NCI-H1092 treated with DMSO at 0.1 percent for 48 hours (cell line): ENCODE data around the gene TMEM144.

ENCODE experiments used
- DNase-seq: peaks from one replicate; lab custom pipeline; 2025; lab: John Stamatoyannopoulos, UW

TMEM144 gene

DNA sequence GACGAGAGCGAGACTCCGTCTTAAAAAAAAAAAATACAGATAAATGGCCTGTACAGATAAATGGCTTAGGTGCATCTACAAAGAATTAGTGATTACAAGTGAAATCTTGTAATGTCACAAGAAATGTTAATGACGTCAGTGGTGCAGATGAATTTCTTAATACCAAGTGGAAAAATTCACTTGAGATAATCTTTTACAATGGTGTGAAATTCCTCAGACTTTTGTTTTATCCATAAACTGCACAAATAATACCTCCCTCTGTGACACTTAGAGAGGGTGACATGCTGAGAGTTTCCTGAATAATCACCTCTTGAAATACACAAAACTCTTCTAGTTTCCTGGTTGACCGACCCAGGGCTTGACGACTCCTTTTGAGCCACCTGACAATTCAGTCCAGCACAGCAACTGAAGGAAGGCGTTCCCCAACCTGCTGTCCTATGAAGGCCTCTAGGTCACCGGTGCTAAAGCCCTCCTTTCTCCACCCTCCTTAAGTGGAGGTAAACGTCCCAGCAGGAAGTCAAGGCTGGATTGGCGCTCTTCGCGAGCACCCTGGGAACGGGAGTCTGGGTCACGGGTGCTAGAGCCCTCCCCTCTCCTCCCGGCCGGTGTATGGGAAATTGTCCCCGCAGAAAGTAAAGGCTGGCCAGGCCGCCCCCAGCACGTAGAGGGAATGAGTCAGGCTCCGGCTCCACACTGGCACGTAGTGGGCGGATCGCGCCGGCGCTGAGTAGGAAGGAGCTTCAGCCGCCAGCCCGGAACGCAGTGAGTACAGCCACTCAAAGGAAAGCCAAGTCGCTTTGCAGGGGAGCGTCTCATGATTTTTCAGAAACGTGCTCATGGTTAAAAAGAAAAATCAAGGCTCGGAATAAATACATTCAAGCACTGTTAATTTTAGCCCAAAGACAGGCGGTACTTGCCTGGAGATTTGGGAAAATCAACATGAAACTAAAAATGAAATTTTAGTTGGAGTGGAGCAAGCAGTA lies at the start of gene TMEM144:
Gene TMEM144 (plus strand): TSS at position 662 of the 983 bp plus-strand sequence. CDS start 2,182 bp downstream, outside the sequence.
- no peak for DNase-seq

DNA sequence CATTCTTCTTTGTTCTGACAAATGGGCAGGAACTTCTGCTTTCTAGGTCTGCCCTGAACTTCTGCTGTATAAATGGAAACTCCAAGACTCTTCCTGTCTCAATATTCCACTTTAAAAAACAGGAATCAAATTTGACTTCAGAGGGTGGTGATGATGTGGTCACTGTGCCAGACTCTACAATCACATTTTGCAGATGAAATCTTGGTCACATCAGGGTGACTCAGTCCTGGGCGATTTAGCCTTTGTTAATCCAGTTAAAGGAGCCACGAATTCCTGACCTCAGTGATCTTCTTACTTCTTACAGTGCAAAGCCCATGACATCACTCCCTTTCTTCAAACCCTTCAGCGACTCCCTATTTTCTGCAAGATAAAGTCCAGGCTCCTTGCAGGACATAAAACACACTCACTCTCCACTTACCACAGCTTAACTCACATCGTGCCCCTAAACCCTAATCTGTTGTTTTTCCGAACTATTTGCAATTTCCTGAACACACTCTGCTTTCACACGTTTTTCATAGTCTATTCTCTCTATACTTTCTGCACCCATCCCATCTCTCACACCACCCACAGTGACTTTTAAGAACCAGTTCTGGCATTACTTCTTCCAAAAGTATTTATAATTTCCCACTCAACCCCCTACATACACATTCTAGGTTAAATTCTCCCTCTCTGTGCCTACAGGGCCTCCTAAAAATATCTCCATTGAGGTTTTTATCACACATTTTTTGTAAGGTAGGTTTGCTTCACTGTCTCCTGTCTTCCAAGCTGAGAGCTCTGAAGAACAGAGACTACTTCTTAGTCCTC lies 48.5 kb upstream of the TMEM144 start:
- DNase-seq, result no peak

DNA sequence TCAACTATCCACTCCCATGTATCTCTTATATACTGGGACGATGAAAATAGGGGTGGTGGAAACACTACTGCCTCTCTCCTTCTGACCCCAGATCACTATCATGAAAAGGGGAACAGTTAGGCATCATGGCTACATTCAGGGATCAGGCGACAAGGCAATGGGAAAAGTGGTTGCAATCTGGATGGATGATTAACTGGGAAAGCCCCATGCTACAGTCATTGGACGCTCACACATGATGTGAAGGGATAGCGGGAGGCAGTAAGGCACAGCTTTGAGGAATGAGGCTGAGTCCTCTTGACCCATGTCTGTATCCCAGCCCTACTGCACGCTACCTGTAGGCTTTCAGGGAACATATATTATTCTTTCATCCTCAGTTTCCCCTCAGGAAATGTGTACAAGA lies 47.7 kb upstream of the TMEM144 start:
- DNase-seq, result no peak

DNA sequence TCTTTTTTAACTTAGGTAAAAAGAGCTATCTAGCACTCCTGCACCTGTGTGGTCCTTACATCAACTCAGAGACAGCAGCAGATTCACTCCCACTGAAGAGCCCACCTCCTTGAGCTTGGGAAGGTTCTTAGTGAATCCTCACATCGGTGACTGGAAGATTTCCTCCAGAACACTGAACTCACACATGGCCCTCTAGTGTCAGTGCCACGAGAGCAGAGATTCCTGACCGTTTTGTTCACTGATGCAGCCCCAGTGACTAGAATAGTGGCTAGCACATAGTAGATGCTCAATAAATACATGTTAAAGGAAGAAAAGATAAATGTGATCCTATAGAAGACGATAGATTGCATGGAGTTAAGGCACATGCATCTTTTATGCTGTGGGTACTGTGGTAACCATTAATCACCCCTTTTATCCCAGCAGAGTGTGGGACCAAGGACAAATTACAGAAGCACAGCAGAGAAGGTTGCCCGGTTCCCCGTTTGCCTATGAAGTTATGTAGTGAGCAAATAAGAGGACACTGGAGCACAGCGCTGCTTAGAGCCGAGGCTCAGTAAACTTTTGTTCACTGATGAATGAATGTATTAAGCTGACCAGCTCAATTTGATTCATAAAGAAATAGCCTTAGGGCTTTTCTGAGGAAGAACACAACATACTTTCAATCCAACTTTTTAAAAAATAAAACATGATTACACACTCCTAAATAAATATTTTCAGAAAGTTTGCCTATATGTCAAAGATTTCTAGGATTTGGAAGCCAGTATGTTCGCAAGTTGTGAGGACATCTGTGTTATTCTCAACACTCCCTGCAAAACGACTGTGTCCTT lies 46.1 kb upstream of the TMEM144 start:
- no peak for DNase-seq

DNA sequence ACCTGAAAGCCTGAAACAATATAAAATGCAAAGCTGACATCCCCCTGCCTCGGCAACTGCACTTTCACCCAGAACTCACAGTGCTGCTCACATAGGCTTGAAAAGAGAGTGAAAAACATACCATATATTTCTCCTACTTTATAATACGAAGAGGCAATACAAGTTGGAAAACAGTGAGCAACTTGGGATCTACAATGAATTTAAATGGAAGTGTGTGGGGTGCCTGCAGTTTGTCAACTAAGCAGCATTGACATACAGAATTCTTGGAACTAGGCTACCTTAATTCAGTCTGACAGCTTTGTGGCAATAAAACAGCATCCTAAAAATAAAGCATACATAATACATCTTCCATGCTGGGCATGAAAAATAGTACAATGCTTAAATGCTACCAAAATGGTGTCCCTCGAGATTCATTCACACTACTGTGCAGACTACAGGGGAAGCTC lies 45.5 kb upstream of the TMEM144 start:
- no peak for DNase-seq

DNA sequence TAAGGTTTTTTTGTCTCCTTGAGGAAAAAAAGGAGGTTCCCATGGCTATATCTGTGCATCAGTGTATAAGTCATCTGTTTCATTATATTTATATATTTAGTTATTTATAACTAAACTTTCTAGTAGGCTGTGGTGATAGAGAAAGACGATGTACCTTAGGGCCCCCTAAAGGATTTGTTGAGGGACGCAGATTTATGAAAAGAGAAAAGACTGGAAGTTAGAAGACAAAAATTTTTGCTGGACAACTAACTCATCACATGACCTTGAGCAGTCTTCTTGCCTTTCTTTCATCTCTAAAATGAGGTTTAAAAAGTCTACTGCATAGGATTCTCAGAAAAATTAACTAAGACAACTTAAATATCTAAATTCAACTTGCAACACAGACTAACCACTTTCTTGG lies 43.6 kb upstream of the TMEM144 start:
- no peak for DNase-seq

DNA sequence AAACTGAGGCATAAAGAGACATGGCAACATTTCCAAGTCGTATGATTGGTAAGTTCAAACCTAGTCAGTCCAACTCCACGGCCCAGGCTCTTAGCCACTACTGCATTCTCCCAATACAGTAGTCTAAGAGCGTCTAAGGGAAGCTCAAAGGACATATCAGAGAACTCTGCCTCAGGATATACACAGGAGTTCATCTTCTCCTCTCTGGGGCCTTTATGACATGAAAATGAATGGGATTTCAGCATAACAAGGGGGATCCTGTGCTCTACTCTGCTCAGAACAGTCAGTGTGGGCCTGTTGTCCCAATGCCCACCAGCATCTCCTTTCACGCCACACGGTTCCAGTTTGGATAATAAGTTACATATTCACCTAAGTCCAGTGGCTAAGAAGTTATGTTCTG lies 41.7 kb upstream of the TMEM144 start:
- no peak for DNase-seq

DNA sequence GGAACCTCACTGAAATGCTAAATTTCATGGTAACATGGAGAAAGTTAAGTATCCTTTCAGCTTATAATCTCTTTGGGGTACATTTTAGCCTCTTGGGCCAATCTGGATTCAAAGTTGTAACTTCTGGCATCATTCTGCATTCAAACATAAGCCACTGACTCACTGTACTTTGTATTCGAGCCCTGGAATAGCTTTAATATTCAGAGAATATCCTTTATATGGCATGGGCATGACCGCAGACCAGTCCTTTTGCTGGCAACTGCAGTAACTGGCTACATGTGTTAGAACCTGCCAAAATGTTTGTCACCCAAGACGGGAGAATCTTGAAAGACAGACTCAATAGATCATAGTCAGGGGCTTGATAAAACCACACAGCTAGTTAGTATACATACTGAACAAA lies 40.8 kb upstream of the TMEM144 start:
- no peak for DNase-seq

DNA sequence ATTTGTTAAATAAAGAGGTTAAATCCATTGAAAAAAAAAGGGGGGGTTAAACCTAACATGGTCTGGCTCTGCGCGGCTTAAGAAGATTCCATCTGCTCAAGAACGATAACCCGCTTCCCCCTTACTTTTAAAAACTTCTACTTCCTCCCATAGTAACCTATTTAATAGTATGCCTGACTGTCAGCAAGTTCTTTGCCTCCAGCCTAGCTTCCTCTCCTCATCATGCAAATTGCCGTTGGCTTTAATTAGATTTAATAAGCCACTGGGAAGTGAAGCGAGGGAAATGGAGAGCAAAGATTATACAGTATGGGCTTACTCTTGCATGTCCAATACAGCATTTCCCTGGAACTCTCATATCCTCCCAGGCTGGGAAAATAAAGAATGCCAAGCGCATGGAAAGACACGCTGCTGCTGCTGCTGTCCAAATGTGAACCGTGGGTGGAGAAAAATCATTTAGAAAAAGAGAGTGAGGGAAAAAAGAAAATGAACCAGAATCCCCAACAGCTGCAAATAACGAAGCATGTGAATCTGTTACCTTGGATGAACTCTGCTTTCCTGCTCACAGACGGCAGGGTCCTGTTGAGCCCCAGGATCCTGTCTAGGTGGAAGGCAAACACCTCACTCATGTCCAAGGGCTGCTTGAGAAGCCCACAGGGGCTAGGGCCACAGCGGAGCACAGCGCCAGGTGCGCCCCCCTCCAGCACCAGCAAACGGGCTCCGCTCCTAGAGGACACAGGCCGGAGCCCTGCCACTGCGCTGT lies 40.2 kb upstream of the TMEM144 start:
- no peak for DNase-seq

DNA sequence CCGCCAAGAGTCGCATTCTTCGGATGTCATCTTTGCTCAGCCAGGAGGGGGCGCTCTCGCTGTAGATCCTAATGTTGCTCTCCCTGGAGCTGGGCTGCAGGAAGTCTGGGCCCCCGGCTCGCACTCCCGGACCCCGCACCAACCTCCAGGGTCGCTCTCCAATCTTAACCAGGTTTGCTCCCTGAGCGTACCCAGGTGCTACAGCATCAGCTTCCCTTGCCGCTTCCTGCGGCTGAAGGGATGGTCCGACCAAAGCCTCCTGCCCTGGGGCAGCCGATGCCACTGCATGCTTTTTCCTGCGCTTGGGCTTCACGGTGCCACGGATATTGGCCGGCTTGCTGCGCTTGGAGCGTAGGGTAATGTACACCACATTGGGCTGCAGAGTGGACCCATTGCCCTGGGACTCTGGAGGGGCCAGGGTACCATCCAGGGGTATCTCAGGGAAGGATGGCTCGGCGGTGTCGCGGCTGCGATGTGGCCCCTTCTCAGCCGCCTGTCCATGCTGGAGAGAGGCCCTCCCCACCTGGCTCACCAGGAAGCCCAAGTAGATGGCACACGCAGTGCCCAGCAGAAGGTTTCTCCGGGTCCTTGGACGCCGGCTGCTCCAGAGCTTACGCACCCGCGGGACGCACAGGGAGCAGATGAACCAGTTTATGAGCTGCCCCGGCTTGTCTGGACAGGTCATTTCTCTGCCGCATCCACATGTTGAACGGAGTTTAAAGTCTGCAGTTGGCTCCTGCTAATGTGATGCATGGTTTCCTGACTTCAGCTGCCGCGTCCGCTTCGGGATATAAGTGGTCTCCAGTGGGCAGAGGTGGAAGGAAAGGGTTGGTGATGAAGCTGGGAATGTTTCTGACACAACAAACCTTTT lies 39.4 kb upstream of the TMEM144 start:
- DNase-seq, result no peak

DNA sequence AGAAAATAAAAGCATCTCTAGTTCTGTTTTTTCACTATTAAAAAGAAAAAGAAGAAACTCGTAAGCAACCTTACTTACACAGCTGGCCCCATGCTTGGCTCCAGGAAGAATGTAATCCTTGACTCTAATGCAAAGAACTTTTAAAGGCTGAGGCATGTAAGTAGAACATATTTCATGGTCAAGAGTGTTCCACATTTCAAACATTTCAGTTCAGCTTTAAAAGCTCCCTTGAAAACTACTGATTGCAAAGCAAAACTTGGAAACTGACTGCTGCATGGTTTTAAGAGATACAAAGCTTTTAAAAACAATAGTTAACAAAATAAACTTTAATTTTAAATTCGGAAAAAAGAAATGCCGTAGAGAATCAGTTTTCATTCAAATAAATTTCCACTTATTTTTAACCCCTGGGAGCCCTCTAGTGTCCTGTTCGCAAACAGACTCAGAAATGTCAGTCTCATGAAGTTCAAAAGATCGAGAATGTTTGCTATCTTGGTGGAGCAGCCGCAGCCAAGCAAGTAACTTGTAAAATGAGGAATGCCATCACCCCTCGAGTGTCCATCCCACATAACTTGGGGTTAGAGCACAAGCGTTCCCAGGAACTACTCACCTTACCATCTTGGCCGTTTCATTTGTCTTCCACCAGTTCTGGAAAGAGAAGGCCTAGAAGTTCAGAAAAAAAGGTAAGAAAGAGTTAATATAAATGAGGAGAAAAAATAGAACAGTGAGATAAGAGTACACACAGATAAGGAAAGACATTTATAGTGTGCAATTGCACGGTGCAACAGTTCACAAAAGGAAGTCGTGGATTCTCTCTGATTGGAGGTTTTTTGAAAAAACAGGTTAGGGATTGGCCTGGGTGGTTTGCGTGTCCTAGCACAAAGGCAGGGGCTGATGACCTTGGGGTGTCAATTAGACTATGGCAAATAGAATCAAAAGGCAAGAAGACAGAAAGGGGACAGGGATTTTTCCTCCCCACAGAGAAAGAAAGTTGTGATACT lies 37.7 kb upstream of the TMEM144 start, which contains the start of gene GASK1B:
Gene GASK1B (minus strand): TSS at position 765 of the 998 bp plus-strand sequence. CDS start 1,650 bp downstream, outside the sequence.
- peak; percentile 9 for DNase-seq

DNA sequence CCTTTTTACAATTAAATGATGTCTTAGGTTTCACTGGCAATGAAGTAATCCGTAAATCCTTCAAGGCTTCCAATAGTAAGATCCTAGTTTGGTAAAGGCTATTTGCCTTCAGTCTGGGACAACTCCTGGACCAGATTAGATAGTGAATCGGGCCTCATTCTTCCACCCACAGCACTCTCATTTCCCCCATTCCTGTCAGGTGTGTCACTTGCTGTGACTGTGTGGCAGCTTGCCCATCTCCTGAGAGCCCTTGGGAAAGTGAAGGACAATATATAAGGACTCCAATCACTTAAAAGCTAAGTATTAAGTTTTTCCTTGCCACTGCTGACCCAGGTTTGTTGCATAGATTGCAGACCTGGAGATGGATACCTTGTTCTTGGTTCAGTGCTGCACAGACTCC lies 34.2 kb upstream of the TMEM144 start:
- no peak for DNase-seq

DNA sequence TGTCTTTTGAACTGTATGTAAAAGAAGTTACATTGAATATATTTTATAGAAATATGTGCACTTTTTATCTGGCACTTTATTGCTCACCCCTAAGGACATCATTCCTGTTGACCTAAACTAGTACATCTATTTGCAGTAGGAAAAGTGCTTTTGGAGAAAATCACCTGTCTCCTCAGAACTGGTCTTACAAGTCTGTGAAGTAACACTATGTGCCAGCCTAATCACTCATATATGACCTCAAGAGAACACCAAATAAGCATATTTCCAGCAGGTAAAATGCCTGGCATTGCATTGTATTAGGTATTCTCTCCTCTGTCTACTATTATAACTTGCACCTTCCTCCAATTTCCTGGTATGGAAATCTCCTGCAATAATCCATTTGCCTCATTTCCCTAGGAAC lies 33.5 kb upstream of the TMEM144 start:
- DNase-seq, result no peak

DNA sequence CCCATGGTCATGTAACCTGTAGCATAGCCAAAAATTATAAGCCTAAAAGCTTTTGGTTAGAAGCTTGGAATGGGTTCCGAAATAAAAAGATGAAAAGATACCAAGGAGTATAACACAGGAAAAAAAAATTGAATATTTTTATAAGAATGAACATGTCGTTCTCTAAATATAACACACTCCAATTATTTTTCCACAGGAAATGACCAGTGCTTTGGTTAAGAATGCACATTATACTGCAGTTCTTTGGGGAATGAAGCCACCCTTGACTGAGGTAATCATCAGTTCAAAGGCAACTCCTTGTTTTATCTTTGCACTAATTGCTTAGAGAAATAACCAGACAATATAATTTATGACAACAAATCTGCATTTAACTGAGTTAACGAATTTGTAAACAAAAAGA lies 30.8 kb upstream of the TMEM144 start:
- no peak for DNase-seq

DNA sequence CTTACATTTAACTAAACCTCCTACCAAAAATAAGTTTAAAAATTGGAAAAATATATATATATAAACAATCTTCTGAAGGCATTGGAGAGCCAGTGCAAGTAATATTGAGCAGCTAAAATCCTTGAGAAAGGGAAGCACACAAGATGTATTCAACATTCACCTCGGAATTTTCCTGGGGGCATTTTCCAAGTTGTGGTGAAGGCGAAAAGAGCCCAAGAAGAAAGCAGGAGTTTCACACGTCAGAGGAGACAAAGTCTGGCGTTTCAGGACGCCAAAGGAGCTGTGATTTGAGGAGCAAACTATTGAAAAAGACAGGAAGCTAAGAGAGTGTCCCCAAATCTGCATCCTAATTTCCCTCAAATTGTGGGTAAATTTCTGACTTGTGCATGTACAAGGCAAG lies 28.4 kb upstream of the TMEM144 start:
- no peak for DNase-seq

DNA sequence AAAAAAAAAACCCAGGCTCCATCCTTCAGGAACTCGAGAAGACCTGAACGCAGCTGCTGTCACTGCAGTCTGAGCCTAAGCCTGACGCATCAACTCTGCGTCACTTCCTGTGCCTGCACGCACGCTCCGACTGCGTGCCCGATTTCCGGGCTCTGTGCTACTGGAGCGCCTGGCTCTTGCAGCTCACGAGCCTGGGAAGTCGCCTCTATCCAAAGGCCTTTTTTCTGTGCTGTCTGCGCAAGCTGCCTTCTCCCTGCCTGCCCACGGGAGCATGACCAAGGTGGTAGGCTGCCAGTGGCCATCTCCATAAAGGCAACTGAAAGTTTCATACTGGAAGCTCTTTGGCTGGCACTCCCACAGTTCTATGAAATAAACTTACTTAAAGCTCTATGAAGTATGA lies 27.6 kb upstream of the TMEM144 start:
- DNase-seq, result peak; percentile 1

DNA sequence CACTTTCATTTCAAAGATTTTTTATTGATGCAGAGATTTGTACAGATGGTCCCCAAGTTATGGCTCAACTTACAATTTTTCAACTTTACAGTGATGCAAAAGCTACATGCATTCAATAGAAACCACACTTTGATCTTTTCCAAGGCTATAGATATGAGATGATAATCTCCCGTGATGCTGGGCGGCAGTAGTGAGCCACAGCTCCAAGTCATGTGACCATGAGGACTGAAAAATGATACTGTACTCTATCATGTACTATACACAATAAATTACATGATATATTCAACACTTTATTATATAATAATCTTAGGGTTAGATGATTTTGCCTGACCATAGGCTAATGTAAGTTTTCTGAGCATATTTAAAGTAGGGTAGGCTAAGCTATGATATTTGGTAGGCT lies 23.5 kb upstream of the TMEM144 start:
- no peak for DNase-seq

DNA sequence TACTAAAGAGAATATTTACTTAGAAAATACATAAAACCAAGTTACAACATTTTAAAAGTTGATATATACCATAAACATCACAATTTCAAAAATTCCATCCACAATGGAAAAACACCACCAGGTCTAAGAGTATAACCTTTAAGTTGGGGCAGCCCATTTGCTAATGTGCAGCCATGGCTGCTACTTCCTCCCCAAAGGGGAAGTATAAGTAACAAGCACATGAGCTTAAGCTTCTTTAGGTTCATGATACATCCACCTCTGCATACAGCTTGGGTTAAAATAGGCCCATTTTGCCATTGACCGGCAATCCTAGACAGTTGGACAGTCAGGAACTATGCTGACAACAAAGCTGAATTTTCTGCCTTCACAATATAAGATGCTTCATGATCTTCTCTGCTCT lies 20.9 kb upstream of the TMEM144 start:
- no peak for DNase-seq

DNA sequence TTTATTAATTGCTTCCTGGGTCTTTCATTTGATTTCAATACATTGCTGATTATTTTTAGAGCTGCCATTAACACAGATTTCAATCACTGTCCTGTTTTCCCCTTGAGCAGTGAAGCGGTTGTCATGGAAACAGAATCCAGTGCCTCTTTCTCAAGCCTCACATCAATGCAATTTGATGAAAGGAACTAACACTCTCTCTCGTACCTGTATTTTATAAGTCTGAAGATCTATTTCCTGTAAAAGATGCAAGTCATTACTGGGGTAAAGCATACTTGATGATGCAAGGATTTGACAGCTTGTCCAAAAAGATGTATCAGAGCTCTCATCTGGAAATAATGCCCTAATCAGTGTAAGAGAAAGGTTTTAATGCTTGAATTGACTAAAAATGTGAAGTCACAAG lies 19.6 kb upstream of the TMEM144 start:
- no peak for DNase-seq
